ENCODE results near the gene CDH1.

GRCh38 chr16:68834550-68834949 is 97.5 kb downstream of the CDH1 start:
- TF ChIP-seq CTCF (IDR thresholded peaks at IDR 0.05) (no peak), POLR2A (IDR thresholded peaks at IDR 0.05) (no peak)

Data from heart left ventricle (tissue), 13 donors.